ENCODE data around the gene FGR.

FGR gene

GRCh38 chr1:27615346-27616192 is 19.4 kb downstream of the FGR start:
- DNase-seq: no peak

- DNase-seq: no peak
Measured at GRCh38 chr1:27614625-27615344, 20.2 kb downstream of the FGR start.

- no peak for DNase-seq
Measured at GRCh38 chr1:27614043-27614624, 20.9 kb downstream of the FGR start.

- DNase-seq: no peak
Measured at GRCh38 chr1:27612718-27613117, 22.3 kb downstream of the FGR start.

GRCh38 chr1:27611450-27611849 is 23.5 kb downstream of the FGR start:
- DNase-seq: no peak

GRCh38 chr1:27609618-27610240 is 25.3 kb downstream of the FGR start:
- no peak for DNase-seq

GRCh38 chr1:27609210-27609555 is 25.8 kb downstream of the FGR start:
- DNase-seq: no peak

- peak; percentile 49 for DNase-seq
Measured at GRCh38 chr1:27607239-27607804, 27.7 kb downstream of the FGR start.

GRCh38 chr1:27606708-27607238 is 28.2 kb downstream of the FGR start:
- peak; percentile 51 for DNase-seq

- DNase-seq: peak; percentile 69
Measured at GRCh38 chr1:27605796-27606707, 28.9 kb downstream of the FGR start.

- no peak for DNase-seq
Measured at GRCh38 chr1:27605300-27605766, 29.7 kb downstream of the FGR start.

GRCh38 chr1:27604579-27605299 is 30.2 kb downstream of the FGR start:
- no peak for DNase-seq

GRCh38 chr1:27603681-27604578 is 31.1 kb downstream of the FGR start, which contains the start of gene AHDC1:
TSS of gene AHDC1 (minus strand) at chr1:27604144. CDS start at chr1:27552115, 52,029 bp downstream.
- peak; percentile 88 for DNase-seq

GRCh38 chr1:27603309-27603680 is 31.7 kb downstream of the FGR start:
- DNase-seq: no peak

- no peak for DNase-seq
Measured at GRCh38 chr1:27602462-27603308, 32.3 kb downstream of the FGR start.

GRCh38 chr1:27601771-27602461 is 33.1 kb downstream of the FGR start:
- DNase-seq: no peak

GRCh38 chr1:27601321-27601770 is 33.6 kb downstream of the FGR start:
- DNase-seq: no peak

Measured in fibroblast of upper back skin (primary cell).